Measurements from ENCODE around the gene PCSK6. TPM values are rescaled to one million over a fixed set of nuclear protein-coding genes. Genes with fewer than 3 reads are reported as not detected.

PCSK6 gene
- total RNA-seq, 1 experiment from 2014 or later = 69.5 TPM

DNA sequence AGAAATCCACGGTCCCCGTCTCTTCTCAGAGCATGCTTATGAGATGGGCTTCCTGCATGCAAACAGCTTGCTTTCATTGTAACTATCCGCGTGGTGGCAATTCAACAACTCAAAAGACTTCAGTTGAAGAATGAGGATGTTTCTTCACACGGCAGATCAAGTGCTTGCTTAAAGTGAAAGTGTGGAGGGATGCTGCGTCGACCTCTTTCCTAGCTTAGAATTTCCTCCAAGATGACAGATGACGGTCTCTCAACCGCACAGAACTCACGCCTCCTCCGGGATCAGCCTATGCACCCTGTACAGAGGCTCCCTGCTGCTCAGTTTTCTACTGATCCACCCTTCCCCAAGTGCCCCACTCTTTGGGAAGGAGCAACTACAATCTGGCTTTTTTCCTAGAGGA, 47.8 kb downstream of the PCSK6 start:
- TF ChIP-seq, protein P1, sequence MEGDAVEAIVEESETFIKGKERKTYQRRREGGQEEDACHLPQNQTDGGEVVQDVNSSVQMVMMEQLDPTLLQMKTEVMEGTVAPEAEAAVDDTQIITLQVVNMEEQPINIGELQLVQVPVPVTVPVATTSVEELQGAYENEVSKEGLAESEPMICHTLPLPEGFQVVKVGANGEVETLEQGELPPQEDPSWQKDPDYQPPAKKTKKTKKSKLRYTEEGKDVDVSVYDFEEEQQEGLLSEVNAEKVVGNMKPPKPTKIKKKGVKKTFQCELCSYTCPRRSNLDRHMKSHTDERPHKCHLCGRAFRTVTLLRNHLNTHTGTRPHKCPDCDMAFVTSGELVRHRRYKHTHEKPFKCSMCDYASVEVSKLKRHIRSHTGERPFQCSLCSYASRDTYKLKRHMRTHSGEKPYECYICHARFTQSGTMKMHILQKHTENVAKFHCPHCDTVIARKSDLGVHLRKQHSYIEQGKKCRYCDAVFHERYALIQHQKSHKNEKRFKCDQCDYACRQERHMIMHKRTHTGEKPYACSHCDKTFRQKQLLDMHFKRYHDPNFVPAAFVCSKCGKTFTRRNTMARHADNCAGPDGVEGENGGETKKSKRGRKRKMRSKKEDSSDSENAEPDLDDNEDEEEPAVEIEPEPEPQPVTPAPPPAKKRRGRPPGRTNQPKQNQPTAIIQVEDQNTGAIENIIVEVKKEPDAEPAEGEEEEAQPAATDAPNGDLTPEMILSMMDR (IDR thresholded peaks at IDR 0.05; ENCODE audit: insufficient read depth in 1 of 2, low read depth in 1 of 2, low read length in 1 of 2, severe bottlenecking in 1 of 2, unreplicated experiment in 1 of 2) = no peak
- Histone ChIP-seq H3K27me3 (replicated peaks; ENCODE audit: control insufficient read depth, insufficient read depth, low read length) (no peaks in the 10 kb centered on the region), H3K9me3 (no peaks in the 10 kb centered on the region), H3K36me3 (ENCODE audit: control insufficient read depth, insufficient read depth, low read length) (no peaks in the 10 kb centered on the region), H3K4me1 (peaks cover 55% of the 10 kb centered on the region), H3K4me3 (ENCODE audit: low read depth, low read length) (no peak overlapping the region)
- no peak for DNase-seq
- Mint-ChIP-seq H3K4me3 (ENCODE audit: unreplicated experiment) (no peak overlapping the region), H3K27me3 (ENCODE audit: insufficient read depth, unreplicated experiment) (no peaks in the 10 kb centered on the region), H3K36me3 (ENCODE audit: insufficient read depth, unreplicated experiment) (peaks cover 26% of the 10 kb centered on the region), H3K4me1 (ENCODE audit: low read depth, unreplicated experiment) (peaks cover 50% of the 10 kb centered on the region), H3K9me3 (ENCODE audit: unreplicated experiment) (no peaks in the 10 kb centered on the region), H3K27ac (ENCODE audit: unreplicated experiment) (no peak overlapping the region)
- intact Hi-C loops (cut with micrococcal nuclease; ENCODE audit: unreplicated experiment) = no loop called here
- ChIA-PET CTCF (interaction anchor here (0.6 kb wide), 1 partner anchor 48 kb away, joined by 5 read pairs; no protein-coding TSS in a partner anchor), POLR2A (no interaction called here)
- no TSS peak for BruUV-seq (replicated peaks)

DNA sequence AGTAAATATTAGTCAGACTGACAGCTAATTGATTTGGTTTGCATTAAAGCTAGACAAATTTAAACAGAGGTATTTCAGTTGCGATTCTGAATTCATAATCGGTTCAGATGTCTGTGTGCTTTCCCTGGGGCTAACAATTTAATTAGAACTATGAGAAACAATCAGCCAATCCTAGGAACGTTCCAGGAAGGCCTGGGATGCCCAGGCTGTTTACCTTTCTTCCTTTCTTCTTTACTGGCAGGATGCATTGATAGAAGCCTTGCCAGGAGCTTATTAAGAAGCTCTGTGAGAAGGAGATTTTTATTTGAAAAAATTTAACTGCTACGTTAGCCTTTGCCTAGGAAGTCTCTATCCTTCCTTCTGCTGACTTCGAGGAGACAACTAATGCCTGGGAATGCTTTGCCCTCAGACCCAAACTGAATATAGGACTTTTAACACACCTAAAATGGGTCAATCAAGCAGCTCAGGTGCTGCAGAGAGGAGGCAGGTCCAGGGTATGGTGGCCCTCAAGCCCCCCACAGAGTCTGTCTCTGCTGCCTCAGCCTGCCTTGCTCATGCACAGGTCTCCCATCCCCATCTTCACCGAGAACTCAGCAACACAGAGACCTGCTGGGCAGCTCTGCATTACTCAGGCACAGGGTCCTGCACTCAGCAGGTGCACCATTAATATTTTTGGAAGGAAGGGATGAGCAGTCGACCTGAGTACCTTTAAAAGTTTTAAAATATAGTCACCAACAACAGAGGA, 48.5 kb downstream of the PCSK6 start:
- intact Hi-C loops (cut with micrococcal nuclease; ENCODE audit: unreplicated experiment) = no loop called here
- Mint-ChIP-seq H3K36me3 (ENCODE audit: insufficient read depth, unreplicated experiment) (peaks cover 26% of the 10 kb centered on the region), H3K4me3 (ENCODE audit: unreplicated experiment) (no peak overlapping the region), H3K9me3 (ENCODE audit: unreplicated experiment) (no peaks in the 10 kb centered on the region), H3K27ac (ENCODE audit: unreplicated experiment) (peak overlapping the region; percentile 34), H3K4me1 (ENCODE audit: low read depth, unreplicated experiment) (peaks cover 45% of the 10 kb centered on the region), H3K27me3 (ENCODE audit: insufficient read depth, unreplicated experiment) (no peaks in the 10 kb centered on the region)
- DNase-seq = no peak
- BruUV-seq (replicated peaks) = no TSS peak
- no peak overlapping the region for H3K4me3 ChIP-seq (ENCODE audit: low read depth, low read length)
- TF ChIP-seq, protein P1 (IDR thresholded peaks at IDR 0.05; ENCODE audit: insufficient read depth in 1 of 2, low read depth in 1 of 2, low read length in 1 of 2, severe bottlenecking in 1 of 2, unreplicated experiment in 1 of 2) = no peak
- H3K36me3 ChIP-seq (ENCODE audit: control insufficient read depth, insufficient read depth, low read length) = no peaks in the 10 kb centered on the region
- ChIA-PET POLR2A (no interaction called here), CTCF (interaction anchor here (0.6 kb wide), 1 partner anchor 47 kb away, joined by 5 read pairs; no protein-coding TSS in a partner anchor)
- H3K4me1 ChIP-seq = peaks cover 49% of the 10 kb centered on the region
- H3K27me3 ChIP-seq (replicated peaks; ENCODE audit: control insufficient read depth, insufficient read depth, low read length) = no peaks in the 10 kb centered on the region
- no peaks in the 10 kb centered on the region for H3K9me3 ChIP-seq

DNA sequence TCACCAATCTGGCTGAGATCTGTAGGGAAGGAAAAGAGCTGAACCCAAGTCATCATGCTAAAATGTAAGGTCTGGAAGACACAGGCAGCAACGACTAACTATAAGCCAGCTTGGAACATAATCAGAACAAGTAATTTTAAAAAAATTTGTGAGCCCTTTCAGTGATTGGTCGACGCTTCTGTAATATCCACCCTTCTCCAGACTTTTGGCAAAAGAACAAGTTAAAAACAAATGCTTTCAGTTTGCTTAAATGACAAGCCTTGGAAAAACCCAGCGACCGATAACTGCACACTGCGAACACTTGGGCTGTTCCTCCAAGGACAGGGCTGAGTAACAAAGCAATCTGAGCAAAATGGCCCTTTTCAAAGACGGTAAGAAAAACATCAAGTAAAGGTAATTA, 49.6 kb downstream of the PCSK6 start:
- H3K9me3 Mint-ChIP-seq (ENCODE audit: unreplicated experiment) = no peaks in the 10 kb centered on the region
- intact Hi-C loops (cut with micrococcal nuclease; ENCODE audit: unreplicated experiment) = loop anchor here (1.0 to 5.0 kb wide), 5 partner anchors 37 to 201 kb away; partner anchors contain the start of gene PCSK6
- BruUV-seq (replicated peaks) = no TSS peak
- no peaks in the 10 kb centered on the region for H3K9me3 ChIP-seq
- H3K36me3 Mint-ChIP-seq (ENCODE audit: insufficient read depth, unreplicated experiment) = peaks cover 25% of the 10 kb centered on the region
- H3K4me1 Mint-ChIP-seq (ENCODE audit: low read depth, unreplicated experiment) = peaks cover 36% of the 10 kb centered on the region
- H3K4me1 ChIP-seq = peaks cover 38% of the 10 kb centered on the region
- no peak for DNase-seq
- TF ChIP-seq, protein P1 (IDR thresholded peaks at IDR 0.05; ENCODE audit: insufficient read depth in 1 of 2, low read depth in 1 of 2, low read length in 1 of 2, severe bottlenecking in 1 of 2, unreplicated experiment in 1 of 2) = no peak
- no peaks in the 10 kb centered on the region for H3K36me3 ChIP-seq (ENCODE audit: control insufficient read depth, insufficient read depth, low read length)
- peak overlapping the region; percentile 11 for H3K4me3 Mint-ChIP-seq (ENCODE audit: unreplicated experiment)
- H3K27me3 Mint-ChIP-seq (ENCODE audit: insufficient read depth, unreplicated experiment) = no peaks in the 10 kb centered on the region
- no peaks in the 10 kb centered on the region for H3K27me3 ChIP-seq (replicated peaks; ENCODE audit: control insufficient read depth, insufficient read depth, low read length)
- CTCF ChIA-PET = interaction anchor here (0.6 to 1.5 kb wide), 2 partner anchors 49 to 63 kb away, joined by 3 to 7 read pairs; no protein-coding TSS in a partner anchor
- H3K4me3 ChIP-seq (ENCODE audit: low read depth, low read length) = no peak overlapping the region
- H3K27ac Mint-ChIP-seq (ENCODE audit: unreplicated experiment) = peak overlapping the region; percentile 84
- POLR2A ChIA-PET = interaction anchor here (1.0 kb wide), 1 partner anchor 38 kb away, joined by 3 read pairs; no protein-coding TSS in a partner anchor

Data from Caco-2 (cell line).